Kasumi-1 (cell line): ENCODE results near the gene FXYD2.
A peak's percentile ranks its signal among the peaks of the same experiment; 100 is the strongest.
"Not testable (repeated sequence)": the region's sequence is repeated elsewhere in the genome, so short reads cannot be mapped to it uniquely, and the experiment has no call there.

Source experiments
- DNase-seq, 2 experiments: peaks; one replicate each; lab custom pipeline; 2025; lab: John Stamatoyannopoulos, UW

Gene FXYD2

DNA sequence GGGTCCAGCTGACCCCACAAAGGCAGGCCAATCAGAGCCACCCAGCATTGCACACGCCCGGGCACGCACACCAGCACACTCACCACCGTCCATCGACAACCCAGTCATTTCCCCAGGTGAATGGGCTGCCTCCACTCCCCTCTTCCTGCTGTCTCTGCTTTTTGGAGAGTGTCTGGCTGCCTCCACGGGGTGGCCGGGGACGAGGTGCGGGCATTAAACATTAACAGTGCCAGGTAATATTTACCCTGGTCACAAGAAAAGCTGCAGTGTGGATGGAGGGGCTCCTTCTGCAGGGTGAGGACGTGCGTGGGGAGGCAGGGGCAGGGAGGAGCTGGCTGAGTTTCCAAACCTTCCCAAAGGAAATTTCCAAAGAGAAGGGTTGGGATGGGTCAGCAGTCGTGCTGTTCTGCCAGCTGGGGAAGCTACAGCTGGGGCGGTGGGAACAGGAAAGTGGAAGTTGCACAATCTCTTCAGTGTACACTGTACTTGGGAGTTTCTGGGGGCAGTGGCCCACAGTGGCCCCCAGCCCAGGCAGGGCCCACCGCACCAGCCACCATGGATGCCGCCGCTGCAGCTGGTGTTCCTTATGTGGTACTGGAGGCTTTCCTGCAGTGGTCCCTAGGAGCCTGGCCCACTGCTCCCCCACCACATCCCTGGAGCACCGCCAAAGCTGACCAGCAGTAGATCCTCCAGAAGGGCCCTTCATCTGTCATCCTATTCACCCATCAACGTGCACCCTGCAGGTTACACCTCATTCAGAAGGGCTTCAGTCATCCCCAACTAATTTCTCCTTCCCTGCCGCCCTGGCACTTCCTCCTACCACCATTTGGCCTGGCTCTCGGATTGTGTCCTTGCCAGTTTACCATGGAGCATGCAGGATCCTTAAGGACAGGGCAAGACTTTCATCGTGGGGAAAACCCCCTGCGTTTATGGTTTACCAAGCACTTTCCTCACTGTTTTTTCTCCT lies at the start of gene FXYD2:
Gene FXYD2, minus strand, starts transcription at position 174 of the 967 bp plus-strand sequence. Its CDS starts 66 bp downstream, at position 108.
- DNase-seq: peak in 1 of 2 experiments; percentile 29

DNA sequence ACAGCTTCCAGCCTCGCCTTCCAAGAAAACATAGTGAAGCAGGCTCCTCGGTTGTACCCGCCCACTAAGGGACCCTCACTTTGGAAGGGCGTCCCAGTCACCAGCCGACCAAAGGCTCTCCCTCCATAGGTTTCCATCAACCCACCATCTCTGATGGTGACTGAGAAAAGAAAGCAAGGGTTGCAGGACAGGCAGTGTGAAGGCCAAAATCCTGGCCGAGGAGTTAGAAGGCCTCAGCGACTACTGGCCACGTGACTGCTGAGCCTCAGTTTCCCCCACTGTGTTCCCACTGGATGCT lies 49.2 kb upstream of the FXYD2 start:
- no peak for DNase-seq

DNA sequence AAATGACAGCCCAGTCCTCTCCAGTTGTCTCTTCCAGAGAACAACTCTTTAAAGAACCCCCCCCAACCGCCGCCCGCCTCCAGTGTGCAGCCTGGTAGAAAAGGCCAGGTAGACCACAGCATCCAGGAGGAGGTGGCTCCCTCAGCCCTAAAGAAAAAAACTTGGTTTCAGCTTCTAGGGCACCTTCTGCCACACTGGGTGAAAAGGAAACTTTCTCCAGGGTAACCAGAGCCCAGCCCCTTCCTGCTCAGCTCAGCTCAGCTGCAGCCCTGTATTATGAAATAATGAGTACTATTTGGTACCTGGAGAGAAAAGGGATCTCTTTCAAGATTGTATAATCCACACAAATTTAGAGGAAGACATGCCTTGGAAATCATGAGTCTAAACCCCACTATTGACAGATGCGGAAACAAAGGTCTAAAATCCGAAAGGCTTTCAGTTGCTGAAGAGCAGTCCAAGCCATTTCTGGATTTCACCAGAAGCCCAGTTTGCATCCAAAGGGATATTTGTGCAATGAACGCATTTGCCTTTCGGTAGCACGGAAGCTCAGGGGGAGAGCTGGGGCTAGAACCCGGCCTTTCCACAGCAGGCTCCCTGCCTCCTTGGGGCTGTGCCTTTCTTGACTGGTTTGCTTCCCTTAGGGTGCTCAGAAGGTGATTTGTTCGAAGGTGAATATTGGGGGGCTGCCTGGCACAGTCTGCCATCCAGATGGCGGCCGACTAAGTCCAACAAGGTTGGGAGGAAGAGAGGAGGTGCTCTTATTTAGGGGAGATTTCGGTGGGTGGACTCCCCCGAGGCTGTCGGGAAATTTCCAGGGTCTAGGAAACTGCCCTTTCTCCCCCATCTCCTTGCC lies 48.7 kb upstream of the FXYD2 start:
- DNase-seq: peak in 1 of 2 experiments; percentile 12

DNA sequence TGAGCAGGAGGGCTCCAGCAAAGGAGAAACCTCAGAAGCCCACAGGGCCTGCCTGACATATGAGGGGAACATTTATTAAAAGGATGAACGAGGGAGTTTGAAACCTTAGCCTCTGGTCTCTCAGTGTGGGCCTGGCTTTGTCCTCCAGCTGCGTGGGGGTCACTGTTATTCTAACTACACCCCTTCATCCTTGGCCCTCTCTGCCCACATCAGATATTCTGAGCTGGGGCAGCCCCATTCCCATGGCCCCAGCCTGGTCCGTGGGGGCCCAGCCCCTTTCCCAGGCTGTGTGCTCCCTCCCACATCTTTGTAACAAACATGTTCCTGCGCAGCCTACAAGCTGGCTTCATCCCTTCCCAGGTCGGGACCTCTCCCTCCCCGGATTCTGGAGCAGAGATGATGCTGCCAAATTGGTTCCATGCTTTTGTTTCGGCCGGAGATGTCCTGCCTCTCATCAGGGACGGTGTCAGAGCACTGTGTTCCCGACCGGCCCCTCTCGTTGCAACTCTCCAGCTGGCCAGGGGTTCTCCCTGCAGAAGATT lies 47.9 kb upstream of the FXYD2 start:
- no peak for DNase-seq

DNA sequence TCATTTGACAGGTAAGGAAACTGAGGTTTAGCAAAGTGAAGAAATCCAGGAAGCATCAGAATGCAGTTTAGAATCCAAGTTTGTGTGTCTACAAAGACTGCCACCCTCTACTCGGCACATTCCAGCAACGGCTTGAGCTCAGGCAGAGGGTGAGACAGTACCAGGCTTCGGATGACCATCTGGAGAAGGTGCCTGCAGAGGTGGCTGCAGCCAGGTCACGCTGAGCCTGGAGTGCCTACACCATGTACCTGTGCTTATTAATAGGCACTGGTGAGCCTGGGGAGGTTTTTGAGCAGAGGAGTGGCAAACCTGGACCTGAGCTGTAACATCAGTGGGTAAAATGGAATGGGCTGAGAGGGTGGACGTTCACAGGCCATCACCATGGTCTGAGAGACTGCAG lies 47.2 kb upstream of the FXYD2 start:
- no peak for DNase-seq

DNA sequence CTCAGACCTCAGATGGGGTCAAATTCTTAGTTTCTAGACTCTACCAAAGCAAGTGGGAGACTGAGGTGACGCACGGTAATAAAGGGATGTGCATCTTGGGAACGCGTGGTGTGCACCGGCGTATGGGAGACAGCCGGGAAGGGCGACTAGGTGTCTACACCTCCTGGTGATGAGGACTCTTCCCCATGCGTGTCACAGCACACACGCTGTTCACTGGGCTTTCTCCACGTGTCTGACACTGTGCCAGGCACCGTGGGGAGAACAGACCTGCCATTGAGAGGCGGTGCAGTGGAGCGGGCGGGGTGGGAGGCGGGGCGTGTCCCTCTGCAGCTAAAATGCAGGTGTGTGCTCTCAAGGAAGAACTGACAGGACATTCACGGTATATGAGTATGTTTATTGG lies 46.6 kb upstream of the FXYD2 start:
- DNase-seq: no peak

DNA sequence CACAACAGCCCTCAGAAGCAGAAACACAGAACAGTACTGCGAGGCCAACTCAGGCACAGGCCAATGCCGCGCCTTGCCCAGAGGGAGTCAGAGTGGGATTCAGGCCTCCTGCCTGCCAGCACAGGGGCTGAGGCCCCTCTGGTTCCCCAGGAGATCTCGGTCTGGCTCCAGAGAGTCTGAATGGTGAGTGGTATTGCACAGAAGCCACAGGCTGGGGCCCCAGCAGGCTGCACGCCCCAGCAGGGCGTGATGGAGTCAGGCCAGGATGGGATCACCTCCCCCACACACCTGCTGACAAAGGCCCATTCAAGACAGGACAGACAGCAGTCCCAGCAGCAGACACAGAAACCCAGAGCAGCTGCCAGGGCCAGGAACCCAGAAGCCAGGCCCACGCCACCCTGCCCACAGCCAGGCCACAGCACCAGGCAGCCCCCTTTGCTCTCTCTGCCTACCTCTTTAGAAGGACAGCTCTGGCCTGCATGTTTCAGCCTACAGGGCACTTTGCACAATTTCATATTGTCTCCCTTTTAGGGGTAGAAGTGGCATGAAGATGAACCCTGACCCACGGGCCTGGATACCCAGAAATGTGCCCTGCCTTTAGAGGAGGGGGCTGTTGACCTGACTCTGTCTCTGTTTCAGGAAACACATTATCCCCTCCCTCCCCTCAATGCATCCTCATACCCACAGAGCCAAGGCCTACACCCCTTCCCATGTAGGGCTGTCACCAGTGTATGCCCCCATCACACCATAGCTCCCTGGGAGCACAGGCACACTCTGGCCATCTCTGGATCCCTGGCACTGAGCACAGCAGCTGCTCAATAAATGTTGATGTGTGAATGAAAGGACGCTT lies 45.8 kb upstream of the FXYD2 start:
- no peak for DNase-seq

DNA sequence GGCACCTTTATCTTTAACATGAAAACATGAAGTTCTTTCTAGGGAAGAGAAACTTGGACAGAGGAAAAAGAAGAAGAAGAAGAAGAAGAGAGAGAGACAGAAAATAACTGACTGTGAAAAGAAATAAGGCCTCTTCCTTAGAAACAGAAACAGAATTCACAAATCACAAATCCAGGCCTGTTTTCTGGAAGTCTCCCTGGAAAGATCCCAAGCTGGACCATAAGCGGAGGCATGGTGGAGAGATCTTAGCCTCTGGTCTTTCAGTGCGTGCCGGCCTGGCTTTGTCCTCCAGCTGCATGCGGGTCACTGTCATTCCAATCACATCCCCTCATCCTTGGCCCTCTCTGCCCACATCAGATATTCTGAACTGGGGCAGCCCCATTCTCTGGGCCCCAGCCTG lies 45.1 kb upstream of the FXYD2 start:
- DNase-seq: no peak

DNA sequence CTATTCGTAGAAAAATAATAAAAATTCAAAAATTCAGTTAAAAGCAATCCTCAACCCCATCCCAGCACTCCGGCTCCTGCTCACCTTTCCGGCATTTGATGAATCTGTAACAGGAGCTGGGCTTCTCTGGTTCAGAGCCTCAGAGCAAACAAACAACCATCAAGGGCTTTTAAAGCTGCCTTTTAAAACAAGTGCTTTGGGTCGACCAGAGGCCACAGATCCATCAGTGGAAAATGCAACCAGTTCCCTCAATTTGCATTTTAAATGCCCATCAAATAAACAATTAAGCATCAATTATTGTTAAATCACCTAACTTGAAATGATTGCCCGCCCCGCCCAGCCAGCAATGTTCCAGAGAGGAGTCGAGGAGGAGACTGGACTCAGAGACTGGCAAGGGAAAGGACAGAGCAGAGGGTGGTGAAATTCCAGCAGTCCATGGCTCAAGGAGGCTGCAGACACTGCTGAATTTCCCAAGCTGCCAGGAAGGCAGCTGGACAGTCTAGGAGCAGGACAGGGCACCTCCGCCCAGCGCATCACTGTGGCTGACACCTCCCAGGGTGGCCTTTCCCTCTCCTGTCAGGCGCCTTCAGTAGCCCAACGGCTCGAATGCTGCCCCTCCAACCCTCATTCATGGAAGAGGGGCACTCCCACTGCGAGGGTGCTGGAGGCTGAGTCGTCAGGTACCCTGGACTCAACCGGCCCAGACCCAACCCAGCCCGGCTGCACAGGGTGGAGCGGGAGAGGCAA lies 44.4 kb upstream of the FXYD2 start:
- no peak for DNase-seq

DNA sequence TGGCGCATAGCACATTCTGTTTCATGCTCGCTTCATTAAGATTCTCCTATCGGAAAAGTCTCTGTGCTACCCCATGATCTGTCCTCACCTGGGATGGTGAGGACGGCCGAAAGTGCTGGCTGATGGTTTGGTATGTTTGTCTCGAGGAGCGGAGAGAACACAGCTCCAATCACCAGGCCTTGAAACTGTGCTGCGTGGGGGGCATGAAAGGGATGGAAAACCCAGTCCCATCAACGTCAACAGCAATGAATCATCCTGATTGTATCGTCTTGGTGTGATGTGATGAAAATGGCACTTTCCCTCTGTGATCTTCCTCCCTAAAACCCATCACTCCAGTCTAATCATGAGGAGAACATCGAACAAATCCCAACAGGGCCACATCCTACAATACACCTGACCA lies 43.5 kb upstream of the FXYD2 start:
- DNase-seq: no peak

DNA sequence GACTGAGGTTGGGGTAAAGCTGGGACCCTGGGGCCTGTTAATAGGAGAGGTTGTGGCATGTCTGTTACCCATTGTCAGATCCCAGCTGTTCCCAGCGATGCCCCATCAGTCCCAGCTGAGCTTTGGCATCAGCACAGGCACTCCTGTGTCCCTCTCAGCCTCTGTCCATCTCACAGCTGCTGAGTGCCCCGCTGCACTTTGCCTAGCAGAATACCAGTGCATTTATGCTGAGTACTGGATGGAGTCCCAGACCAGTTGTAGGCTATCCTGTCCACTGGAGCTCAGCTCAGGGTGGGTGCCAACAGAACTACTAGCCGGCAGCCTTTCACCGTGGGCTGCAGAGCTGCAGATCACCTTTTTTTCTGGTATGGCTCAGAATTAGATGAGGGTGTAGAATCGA lies 42.0 kb upstream of the FXYD2 start:
- no peak for DNase-seq

DNA sequence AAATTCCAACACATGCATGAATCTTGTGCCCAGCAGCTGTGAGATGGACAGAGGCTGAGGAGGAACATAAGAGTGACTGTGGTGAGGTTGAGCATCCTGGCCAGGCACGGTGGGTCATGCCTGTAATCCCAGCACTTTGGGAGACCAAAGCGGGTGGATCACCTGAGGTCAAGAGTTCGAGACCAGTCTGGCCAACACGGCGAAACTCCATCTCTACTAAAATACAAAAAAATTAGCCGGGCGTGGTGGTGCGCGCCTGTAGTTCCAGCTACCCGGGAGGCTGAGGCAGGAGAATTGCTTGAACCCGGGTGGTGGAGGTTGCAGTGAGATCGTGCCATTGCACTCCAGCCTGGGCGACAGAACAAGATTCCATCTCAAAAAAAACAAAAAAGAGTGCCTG lies 41.0 kb upstream of the FXYD2 start:
- DNase-seq: not testable (repeated sequence)

DNA sequence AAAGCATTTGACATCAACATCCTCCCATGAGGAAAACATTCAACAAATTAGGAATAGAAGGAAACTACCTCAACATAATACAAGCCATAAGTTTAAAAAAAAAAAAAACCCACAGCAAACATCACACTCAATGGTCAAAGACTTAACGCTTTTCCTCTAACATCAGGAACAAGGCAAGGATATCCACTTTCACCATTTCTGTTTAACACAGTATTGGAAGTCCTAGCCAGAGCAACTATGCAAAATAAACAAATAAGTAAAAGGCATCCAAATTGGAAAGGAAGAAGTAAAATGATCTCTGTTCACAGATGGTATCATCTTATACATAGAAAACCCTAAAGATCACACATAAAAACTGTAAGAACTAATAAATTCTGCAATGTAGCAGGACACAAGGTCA lies 38.8 kb upstream of the FXYD2 start:
- no peak for DNase-seq

DNA sequence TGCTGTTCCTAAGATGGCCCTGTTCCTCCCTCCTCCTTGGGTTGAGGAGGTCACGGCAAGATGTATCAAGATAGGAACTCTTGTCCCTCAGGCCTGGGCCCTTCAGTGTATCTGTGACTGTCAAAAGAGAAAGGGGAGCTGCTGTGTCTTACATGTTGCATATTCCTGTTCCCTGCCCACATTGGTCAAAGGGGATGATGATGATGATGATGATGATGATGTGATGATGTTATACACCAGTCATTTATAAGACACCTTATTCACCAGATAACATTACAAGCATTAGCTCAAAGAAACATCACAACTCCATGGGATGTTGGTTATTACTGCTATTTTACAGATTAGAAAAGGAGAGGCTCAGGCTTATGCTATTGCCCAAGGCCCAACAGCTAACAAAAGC lies 38.2 kb upstream of the FXYD2 start:
- DNase-seq: no peak

DNA sequence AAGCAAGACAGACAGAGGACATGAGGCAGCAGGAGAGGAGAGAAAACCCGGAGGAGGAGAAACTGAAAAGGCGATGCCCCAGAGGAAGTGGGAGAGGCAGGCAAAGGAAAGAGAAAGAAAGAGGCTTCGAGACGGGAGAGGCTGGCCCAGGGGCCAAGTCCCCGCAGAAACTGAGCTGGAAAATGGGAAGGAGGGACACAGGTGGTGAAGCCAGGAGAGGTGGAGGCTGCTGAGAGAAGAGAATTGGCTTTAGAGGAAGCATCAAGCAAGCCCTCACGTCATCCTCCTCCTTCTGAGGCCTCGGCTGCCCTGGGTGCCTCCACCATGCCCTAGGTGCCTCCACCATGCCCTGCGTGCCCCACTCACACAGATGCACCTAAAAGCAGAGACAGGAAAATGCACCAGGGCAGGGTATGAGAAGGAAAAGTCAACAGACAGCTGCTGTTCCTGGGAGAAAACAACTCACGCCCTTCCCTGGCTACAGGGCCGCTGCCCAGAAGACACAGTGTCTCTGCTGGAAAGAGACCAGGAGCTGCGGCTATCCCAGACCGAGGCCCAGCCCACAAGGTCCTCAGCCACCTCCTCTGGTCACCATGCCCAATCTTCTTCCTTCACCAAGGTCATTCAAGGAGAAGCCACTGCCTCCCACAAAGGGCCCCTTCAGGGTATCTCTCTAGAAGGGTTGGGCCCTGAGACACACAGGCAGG lies 37.6 kb upstream of the FXYD2 start:
- DNase-seq: no peak

DNA sequence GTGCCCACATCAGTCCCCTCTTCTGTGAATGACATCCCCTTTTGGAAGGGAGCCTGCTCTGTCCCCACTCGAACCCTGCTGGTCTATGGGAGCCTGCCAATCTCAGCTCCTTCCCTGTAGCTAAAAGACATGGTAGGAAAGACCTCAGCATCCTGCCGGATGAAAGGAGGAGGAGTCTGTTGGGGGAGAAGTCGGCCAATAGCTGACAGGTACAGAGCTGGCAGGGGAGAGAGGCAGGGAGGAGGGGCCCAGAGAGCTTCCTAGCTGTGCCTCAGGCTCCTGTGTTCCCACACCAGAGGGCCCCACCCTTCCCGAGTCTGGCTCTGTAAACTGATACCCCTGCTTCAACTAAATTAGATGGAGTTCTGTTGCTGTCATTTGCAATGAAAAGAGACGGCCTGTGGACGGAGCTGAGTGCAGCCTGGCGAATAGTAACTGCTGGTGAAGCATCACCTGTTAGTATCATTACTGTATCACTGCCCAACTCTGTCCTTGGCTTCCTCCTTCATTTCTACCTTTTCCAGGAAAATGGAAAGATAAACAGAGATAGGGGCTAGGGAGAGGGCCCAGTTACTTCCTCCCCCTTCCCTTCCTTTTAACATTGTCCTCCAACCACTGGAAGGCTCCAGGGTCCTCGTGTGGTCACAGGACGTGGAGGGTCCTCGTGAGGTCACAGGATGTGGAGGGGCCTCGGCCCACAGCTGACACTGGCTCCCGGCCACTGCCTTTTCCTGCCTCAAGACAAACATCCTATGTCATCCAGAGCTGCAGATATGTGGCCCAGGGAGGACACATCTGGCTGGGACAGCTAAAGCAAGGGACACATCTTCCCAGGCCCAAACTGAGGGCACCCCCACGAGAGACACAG lies 36.8 kb upstream of the FXYD2 start:
- DNase-seq: no peak

DNA sequence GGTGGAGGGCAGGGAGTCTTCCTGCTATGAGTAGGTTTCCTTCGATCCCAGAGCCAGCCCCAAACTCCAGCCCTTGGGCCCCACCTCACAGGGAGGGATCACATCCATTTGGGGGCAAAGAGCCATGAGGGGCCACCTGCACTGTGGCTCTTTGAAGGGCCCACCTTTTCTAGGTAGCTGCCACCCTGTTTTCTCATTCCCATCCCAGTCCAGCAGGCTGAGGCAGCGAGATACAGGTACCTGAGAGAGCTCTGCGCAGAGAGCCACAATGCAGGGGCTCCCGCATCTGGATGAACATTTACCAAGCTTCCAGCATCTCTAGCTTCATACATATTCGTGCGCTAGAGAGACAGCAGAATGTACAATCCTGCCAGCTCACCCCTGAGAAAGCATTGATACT lies 35.6 kb upstream of the FXYD2 start:
- DNase-seq: no peak

DNA sequence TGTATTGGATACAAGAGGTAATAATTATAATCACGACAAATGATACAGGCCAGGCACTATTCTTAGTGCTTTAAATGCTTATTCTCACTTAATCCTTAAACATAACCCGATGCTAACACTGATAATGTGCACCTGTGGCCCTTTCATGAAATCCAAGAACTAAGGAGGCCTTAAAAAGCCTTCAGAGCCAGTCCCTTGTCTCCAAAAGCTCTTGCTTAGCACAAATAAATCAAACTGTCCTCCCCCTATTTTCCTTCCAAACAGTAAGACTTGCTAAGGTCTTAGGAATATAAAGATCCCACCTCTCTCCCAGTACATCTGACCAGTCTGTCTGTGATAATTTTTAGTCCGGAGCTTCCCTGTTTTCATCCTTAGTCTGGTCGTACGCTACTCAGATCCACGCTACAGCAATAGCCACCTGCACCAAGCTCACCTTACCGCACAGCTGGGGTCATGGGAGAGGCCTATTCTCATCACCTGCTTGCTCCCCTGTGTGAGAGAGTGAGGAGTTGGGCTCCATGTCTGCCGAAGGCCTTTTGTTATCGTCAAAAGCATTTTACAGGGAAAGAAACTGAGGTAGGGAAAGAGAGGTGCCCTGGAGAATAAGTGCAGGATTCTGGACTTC lies 35.1 kb upstream of the FXYD2 start:
- no peak for DNase-seq

DNA sequence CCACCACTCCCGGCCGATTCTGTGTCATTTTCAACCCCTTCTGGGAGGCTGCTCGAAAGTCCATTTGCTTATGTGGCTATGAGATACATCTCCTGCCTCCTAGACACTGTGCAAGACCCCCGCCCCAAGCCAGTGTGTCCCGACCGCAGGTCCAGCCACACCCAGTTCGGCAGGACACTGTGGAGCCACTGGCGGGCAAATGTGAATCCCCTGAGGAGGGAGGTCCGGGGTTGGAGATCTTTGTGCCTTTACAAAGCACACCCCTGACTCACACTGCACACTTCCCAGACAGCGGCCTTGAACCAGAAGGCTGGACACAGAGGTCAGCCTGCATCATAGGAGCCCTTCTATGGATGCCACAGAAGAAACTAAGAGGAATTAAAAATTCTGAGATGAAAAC lies 34.5 kb upstream of the FXYD2 start:
- DNase-seq: no peak
